HG03521 (cell line): ENCODE data around the gene PHF3.
"Not testable (repeated sequence)": the region's sequence is repeated elsewhere in the genome, so short reads cannot be mapped to it uniquely, and the experiment has no call there.

Source experiments
- ATAC-seq: cut with Tn5 transposase; IDR thresholded peaks from one replicate; pipeline ENCODE4 v1.9.1; 2021; ENCODE audit warnings: mild to moderate bottlenecking, moderate library complexity; ENCODE audit not compliant: unreplicated experiment

Gene PHF3

GRCh38 chr6:63706630-63707029 is 71.0 kb downstream of the PHF3 start:
- ATAC-seq: no peak

GRCh38 chr6:63708631-63709030 is 73.0 kb downstream of the PHF3 start:
- ATAC-seq: no peak

- no peak for ATAC-seq
Measured at GRCh38 chr6:63709148-63709547, 73.5 kb downstream of the PHF3 start.

GRCh38 chr6:63713332-63713731 is 77.7 kb downstream of the PHF3 start:
- no peak for ATAC-seq

GRCh38 chr6:63714091-63714490 is 78.5 kb downstream of the PHF3 start:
- ATAC-seq: no peak

- no peak for ATAC-seq
Measured at GRCh38 chr6:63716169-63716568, 80.6 kb downstream of the PHF3 start.

- ATAC-seq: no peak
Measured at GRCh38 chr6:63721181-63721580, 85.6 kb downstream of the PHF3 start.

- no peak for ATAC-seq
Measured at GRCh38 chr6:63724721-63725120, 89.1 kb downstream of the PHF3 start.

GRCh38 chr6:63730311-63730710 is 94.7 kb downstream of the PHF3 start:
- no peak for ATAC-seq

- ATAC-seq: no peak
Measured at GRCh38 chr6:63731930-63732329, 96.3 kb downstream of the PHF3 start.

GRCh38 chr6:63732336-63732735 is 96.7 kb downstream of the PHF3 start:
- ATAC-seq: no peak

GRCh38 chr6:63734923-63735322 is 99.3 kb downstream of the PHF3 start:
- ATAC-seq: no peak

- not testable (repeated sequence) for ATAC-seq
Measured at GRCh38 chr6:63738190-63738589, 102.6 kb downstream of the PHF3 start.

- ATAC-seq: no peak
Measured at GRCh38 chr6:63739094-63739687, 103.6 kb downstream of the PHF3 start.

- ATAC-seq: no peak
Measured at GRCh38 chr6:63740709-63741108, 105.1 kb downstream of the PHF3 start.

- ATAC-seq: no peak
Measured at GRCh38 chr6:63742060-63742459, 106.5 kb downstream of the PHF3 start.

GRCh38 chr6:63743691-63744090 is 108.1 kb downstream of the PHF3 start:
- ATAC-seq: no peak

- no peak for ATAC-seq
Measured at GRCh38 chr6:63744810-63745209, 109.2 kb downstream of the PHF3 start.

GRCh38 chr6:63745784-63746183 is 110.2 kb downstream of the PHF3 start:
- no peak for ATAC-seq

- no peak for ATAC-seq
Measured at GRCh38 chr6:63750400-63750799, 114.8 kb downstream of the PHF3 start.

- ATAC-seq: not testable (repeated sequence)
Measured at GRCh38 chr6:63757275-63757674, 121.7 kb downstream of the PHF3 start.

GRCh38 chr6:63757826-63758225 is 122.2 kb downstream of the PHF3 start:
- no peak for ATAC-seq

- no peak for ATAC-seq
Measured at GRCh38 chr6:63759605-63760105, 124.1 kb downstream of the PHF3 start.
